DMS 273 treated with DMSO at 0.1 percent for 48 hours (cell line): ENCODE data around the gene JUNB.
"Not testable (repeated sequence)": the region's sequence is repeated elsewhere in the genome, so short reads cannot be mapped to it uniquely, and the experiment has no call there.

ENCODE experiments used
- DNase-seq: peaks from one replicate; lab custom pipeline; 2025; lab: John Stamatoyannopoulos, UW

The JUNB gene

GRCh38 chr19:12804051-12804450, 12.8 kb downstream of the JUNB start:
- no peak for DNase-seq

GRCh38 chr19:12806242-12807081, 15.2 kb downstream of the JUNB start, which contains the start of gene RNASEH2A:
Gene RNASEH2A (plus strand): TSS chr19:12806584. CDS start chr19:12806674, 90 bp downstream.
- peak; percentile 77 for DNase-seq

- DNase-seq = no peak
These were observed 23.8 kb downstream of the JUNB start for GRCh38 chr19:12815088-12815487.

GRCh38 chr19:12817188-12817587, 25.9 kb downstream of the JUNB start:
- DNase-seq = not testable (repeated sequence)

- DNase-seq = not testable (repeated sequence)
These were observed 26.5 kb downstream of the JUNB start for GRCh38 chr19:12817810-12818209.

- DNase-seq = no peak
These were observed 30.5 kb downstream of the JUNB start for GRCh38 chr19:12821761-12822160.

- no peak for DNase-seq
These were observed 34.2 kb downstream of the JUNB start for GRCh38 chr19:12825254-12826131.

- DNase-seq = peak; percentile 56
These were observed 37.2 kb downstream of the JUNB start for GRCh38 chr19:12828494-12828893.

GRCh38 chr19:12833418-12833737, 42.1 kb downstream of the JUNB start:
- DNase-seq = no peak

GRCh38 chr19:12833738-12834565, 42.7 kb downstream of the JUNB start:
- no peak for DNase-seq

- DNase-seq = no peak
These were observed 43.3 kb downstream of the JUNB start, which contains the start of gene RTBDN for GRCh38 chr19:12834566-12834943. Gene RTBDN (minus strand): TSS chr19:12834579. CDS start chr19:12829979, 4,600 bp downstream.

- no peak for DNase-seq
These were observed 43.9 kb downstream of the JUNB start for GRCh38 chr19:12834976-12835757.

- DNase-seq = no peak
These were observed 45.2 kb downstream of the JUNB start for GRCh38 chr19:12836529-12836863.

- DNase-seq = no peak
These were observed 45.9 kb downstream of the JUNB start for GRCh38 chr19:12837225-12837624.

GRCh38 chr19:12838182-12838885, 47.0 kb downstream of the JUNB start, which contains the start of gene MAST1:
Gene MAST1 (plus strand): TSS chr19:12838515. CDS start chr19:12838573, 58 bp downstream.
- DNase-seq = no peak

- DNase-seq = no peak
These were observed 47.8 kb downstream of the JUNB start for GRCh38 chr19:12838886-12839756.

- DNase-seq = no peak
These were observed 49.1 kb downstream of the JUNB start for GRCh38 chr19:12840091-12841079.

- DNase-seq = no peak
These were observed 49.8 kb downstream of the JUNB start for GRCh38 chr19:12841094-12841493.
